Endothelial cell of umbilical vein (primary cell): ENCODE results near the gene BCR. TPM values are rescaled to one million over a fixed set of nuclear protein-coding genes. Genes with fewer than 3 reads are reported as not detected.

ENCODE experiments used
- BruUV-seq: library from RNA; stranded (reverse); fragments of 400-500 nt; replicated peaks from 2 replicates; lab custom pipeline; 2021; lab: Mats Ljungman, UMichigan
- CTCF ChIA-PET: fragments of 300-600, 350-600 bp; sonication (Branson Sonifier 250); formaldehyde crosslinking; loops from one replicate; lab custom pipeline; 2021; ENCODE audit warnings: antibody characterized with exemption, inconsistent platforms; lab: Charles Lee
- POLR2A ChIA-PET: fragments of 300-600, 350-600 bp; sonication (Branson Sonifier 250); formaldehyde crosslinking; loops from one replicate; lab custom pipeline; 2021; ENCODE audit warnings: antibody characterized with exemption, inconsistent platforms; lab: Charles Lee
- DNase-seq: peaks from one replicate; pipeline ENCODE4 v3.0.0-alpha.2; 2011; ENCODE audit warnings: low read depth, low spot score
- FAIRE-seq: peaks from 2 replicates; lab custom pipeline; 2011; peaks lifted over from hg19 to GRCh38; lab: Jason Lieb, UNC
- H2AFZ ChIP-seq: 2 replicates; pipeline ENCODE4 v1.6.0; 2012; ENCODE audit warnings: low read depth, low read length, control low read depth, inconsistent platforms
- H3K27ac ChIP-seq: 2 replicates; pipeline ENCODE4 v1.5.1; 2011; ENCODE audit warnings: low read depth, mild to moderate bottlenecking, control low read depth, low read length, moderate library complexity; ENCODE audit not compliant: insufficient read depth
- H3K27me3 ChIP-seq, 2 experiments: 2 replicates each; pipeline versions ENCODE4 v1.6.0 to v1.6.1; 2011; ENCODE audit warnings: low read length in 2 of 2, mixed read lengths in 1 of 2; ENCODE audit not compliant: control insufficient read depth in 2 of 2, insufficient read depth in 2 of 2
- H3K36me3 ChIP-seq, 2 experiments: 2 replicates in 1 of 2; 3 replicates in 1 of 2; pipeline ENCODE4 v1.5.1; 2011; ENCODE audit warnings: low read length in 2 of 2, mild to moderate bottlenecking in 1 of 2, moderate library complexity in 1 of 2; ENCODE audit not compliant: control insufficient read depth in 2 of 2, insufficient read depth in 2 of 2; ENCODE audit errors: extremely low read depth in 1 of 2
- H3K4me1 ChIP-seq: 3 replicates; pipeline ENCODE4 v1.5.1; 2011; ENCODE audit warnings: mild to moderate bottlenecking, low read length; ENCODE audit not compliant: control insufficient read depth, insufficient read depth; ENCODE audit errors: extremely low read depth
- H3K4me2 ChIP-seq: 2 replicates; pipeline ENCODE4 v1.6.1; 2011; ENCODE audit warnings: low read length, control low read depth, mixed read lengths; ENCODE audit not compliant: insufficient read depth
- H3K4me3 ChIP-seq, 3 experiments: fragments of 200-600 bp in 1 of 3; sonication (generic), shearing (Covaris generic) in 1 of 3; replicated peaks in 1 of 3; 2 replicates each; pipeline ENCODE4 v1.5.1; 2011 to 2016; ENCODE audit warnings: control low read depth in 3 of 3, low read length in 3 of 3, mild to moderate bottlenecking in 2 of 3, inconsistent platforms in 1 of 3, low read depth in 1 of 3, moderate library complexity in 1 of 3; ENCODE audit not compliant: insufficient read depth in 1 of 3
- H3K79me2 ChIP-seq: 2 replicates; pipeline ENCODE4 v1.6.0; 2012; ENCODE audit warnings: low read length, inconsistent platforms; ENCODE audit not compliant: control insufficient read depth, insufficient read depth
- H3K9ac ChIP-seq: replicated peaks from 2 replicates; pipeline ENCODE3; 2011; ENCODE audit warnings: low read length, control low read depth; ENCODE audit not compliant: insufficient read depth; ENCODE audit errors: extremely low read depth
- H3K9me1 ChIP-seq: replicated peaks from 3 replicates; pipeline ENCODE4 v1.6.0; 2011; ENCODE audit warnings: mild to moderate bottlenecking, low read length; ENCODE audit not compliant: control insufficient read depth, insufficient read depth; ENCODE audit errors: extremely low read depth
- H3K9me3 ChIP-seq: replicated peaks from 2 replicates; pipeline ENCODE4 v1.5.1; 2012; ENCODE audit warnings: low read length, inconsistent platforms; ENCODE audit not compliant: control insufficient read depth, insufficient read depth
- H4K20me1 ChIP-seq: replicated peaks from 2 replicates; pipeline ENCODE3; 2011; ENCODE audit warnings: mild to moderate bottlenecking, low read length; ENCODE audit not compliant: control insufficient read depth, insufficient read depth; ENCODE audit errors: extremely low read depth
- EZH2 ChIP-seq: IDR thresholded peaks from 2 replicates; pipeline ENCODE4 v1.6.1; 2012; ENCODE audit warnings: borderline replicate concordance, low read depth, mild to moderate bottlenecking, moderate library complexity, low read length, inconsistent platforms; ENCODE audit not compliant: severe bottlenecking
- FOS ChIP-seq: IDR thresholded peaks from 2 replicates; pipeline ENCODE4 v1.6.1; 2011; ENCODE audit warnings: mild to moderate bottlenecking, low read length, moderate library complexity, borderline replicate concordance; ENCODE audit not compliant: insufficient read depth
- GATA2 ChIP-seq: IDR thresholded peaks from 2 replicates; pipeline ENCODE4 v1.7.0; 2011; ENCODE audit warnings: low read depth, mild to moderate bottlenecking, moderate library complexity, mixed read lengths, low read length; ENCODE audit not compliant: insufficient read length, insufficient read depth
- JUN ChIP-seq: IDR thresholded peaks from 2 replicates; pipeline ENCODE4 v1.6.1; 2011; ENCODE audit warnings: borderline replicate concordance, low read depth; ENCODE audit not compliant: insufficient read length, insufficient read depth
- MAX ChIP-seq: IDR thresholded peaks from 2 replicates; pipeline ENCODE4 v1.6.1; 2011; ENCODE audit not compliant: insufficient read depth, insufficient read length
- MYC ChIP-seq: IDR thresholded peaks from one replicate; pipeline ENCODE4 v1.6.1; 2011; ENCODE audit warnings: mild to moderate bottlenecking, low read depth, low read length
- POLR2A ChIP-seq: IDR thresholded peaks from 2 replicates; pipeline ENCODE4 v1.6.1; 2012; ENCODE audit warnings: low read depth, mild to moderate bottlenecking, control low read depth, low read length
- POLR2AphosphoS5 ChIP-seq: IDR thresholded peaks from 2 replicates; pipeline ENCODE4 v1.6.1; 2012; ENCODE audit warnings: low read depth, mild to moderate bottlenecking, control low read depth, low read length, moderate library complexity; ENCODE audit not compliant: insufficient read depth
- dilution Hi-C: fragments of 300-500 bp; cut with MboI; formaldehyde crosslinking; loops from one replicate; pipeline ENCODE4 v1.15.0; 2019; ENCODE audit warnings: low sequenced_read_pairs; ENCODE audit not compliant: extremely low pct_ligation_motif_present
- intact Hi-C: fragments of 100-400 bp; cut with micrococcal nuclease; formaldehyde crosslinking; loops from one replicate; pipeline ENCODE4 v1.10.0; 2022
- polyA plus RNA-seq, 4 experiments: library from polyadenylated mRNA; depleted of rRNA in 3 of 4; stranded (reverse) in 3 of 4; unstranded in 1 of 4; fragments of >200 nt; gene quantifications; 2 replicates each; pipeline versions ENCODE4 v1.2.1 to v1.2.3, GENCODE V29; 2011 to 2012; ENCODE audit warnings: missing spikeins in 1 of 4
- total RNA-seq: library from RNA; stranded (reverse); gene quantifications from 2 replicates; pipeline ENCODE4 v1.2.3, GENCODE V29; 2021
- TF ChIP-seq, protein P1 (sequence below), 2 donors: IDR thresholded peaks; 1 replicate in 1 of 2; 2 replicates in 1 of 2; pipeline ENCODE4 v1.5.1; 2011; ENCODE audit warnings: low read length in 2 of 2, mild to moderate bottlenecking in 2 of 2, moderate library complexity in 2 of 2, control low read depth in 1 of 2, inconsistent platforms in 1 of 2, low read depth in 1 of 2; ENCODE audit not compliant: insufficient read depth in 1 of 2; ENCODE audit errors: extremely low read depth in 1 of 2

The BCR gene
- total and polyA plus RNA-seq, 2 donors (not counting 3 experiments of a cell fraction or from before 2014, with no cell fraction given), result 129 to 141 TPM

DNA sequence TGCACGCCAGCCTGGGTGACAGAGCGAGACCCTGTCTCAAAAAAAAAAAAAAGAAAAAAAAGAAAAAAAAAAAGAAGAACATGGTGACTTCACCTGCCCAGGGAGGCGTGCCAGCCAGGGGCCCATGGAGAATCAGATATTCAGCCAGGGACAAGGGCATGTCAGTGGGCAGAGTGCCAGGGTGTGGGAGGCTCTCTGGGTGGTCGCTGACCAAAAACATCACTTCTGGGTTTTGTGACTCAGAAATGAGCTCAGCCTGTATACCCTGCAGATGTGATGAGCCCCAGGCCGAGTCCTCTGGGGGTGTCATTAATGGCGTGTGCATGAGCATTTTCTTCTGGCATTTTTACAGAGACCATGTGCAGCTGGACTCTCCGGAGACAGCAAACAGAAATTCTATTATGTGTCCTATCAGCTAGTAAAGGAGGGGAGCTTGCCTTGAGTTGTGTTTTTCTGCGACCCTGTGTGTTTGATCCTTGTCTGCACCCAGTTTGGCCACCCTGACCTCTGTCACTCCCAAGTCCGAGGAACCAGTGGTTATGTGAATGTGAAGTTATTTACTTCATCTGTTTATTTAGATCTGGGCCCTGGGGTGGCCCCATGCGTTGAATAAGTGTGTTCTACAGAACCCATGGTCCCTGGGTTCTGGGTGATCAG is 53.6 kb downstream of the BCR start:
- no peaks in the 10 kb centered on the region for H4K20me1 ChIP-seq
- no peak overlapping the region for H3K4me2 ChIP-seq
- H3K79me2 ChIP-seq, result peaks cover 100% of the 10 kb centered on the region
- FAIRE-seq, result no peak
- H3K9me1 ChIP-seq, result no peaks in the 10 kb centered on the region
- dilution Hi-C loops, result no loop called here
- H3K27ac ChIP-seq, result no peak overlapping the region
- H3K4me1 ChIP-seq, result peaks cover 5% of the 10 kb centered on the region
- no peak overlapping the region for H3K9ac ChIP-seq
- intact Hi-C loops, result no loop called here
- H3K9me3 ChIP-seq, result no peaks in the 10 kb centered on the region
- CTCF ChIA-PET, result interaction anchor here (1.8 kb wide), 1 partner anchor 8 kb away, joined by 7 read pairs; no protein-coding TSS in a partner anchor
- POLR2A ChIA-PET, result no interaction called here
- no peaks in the 10 kb centered on the region for H3K27me3 ChIP-seq
- peaks cover 0 to 6% of the 10 kb centered on the region in 2 experiments for H3K36me3 ChIP-seq
- H2AFZ ChIP-seq, result no peak overlapping the region
- TF ChIP-seq GATA2, result no peak
- TF ChIP-seq JUN, result no peak
- TF ChIP-seq EZH2, result no peak
- TF ChIP-seq, protein P1, sequence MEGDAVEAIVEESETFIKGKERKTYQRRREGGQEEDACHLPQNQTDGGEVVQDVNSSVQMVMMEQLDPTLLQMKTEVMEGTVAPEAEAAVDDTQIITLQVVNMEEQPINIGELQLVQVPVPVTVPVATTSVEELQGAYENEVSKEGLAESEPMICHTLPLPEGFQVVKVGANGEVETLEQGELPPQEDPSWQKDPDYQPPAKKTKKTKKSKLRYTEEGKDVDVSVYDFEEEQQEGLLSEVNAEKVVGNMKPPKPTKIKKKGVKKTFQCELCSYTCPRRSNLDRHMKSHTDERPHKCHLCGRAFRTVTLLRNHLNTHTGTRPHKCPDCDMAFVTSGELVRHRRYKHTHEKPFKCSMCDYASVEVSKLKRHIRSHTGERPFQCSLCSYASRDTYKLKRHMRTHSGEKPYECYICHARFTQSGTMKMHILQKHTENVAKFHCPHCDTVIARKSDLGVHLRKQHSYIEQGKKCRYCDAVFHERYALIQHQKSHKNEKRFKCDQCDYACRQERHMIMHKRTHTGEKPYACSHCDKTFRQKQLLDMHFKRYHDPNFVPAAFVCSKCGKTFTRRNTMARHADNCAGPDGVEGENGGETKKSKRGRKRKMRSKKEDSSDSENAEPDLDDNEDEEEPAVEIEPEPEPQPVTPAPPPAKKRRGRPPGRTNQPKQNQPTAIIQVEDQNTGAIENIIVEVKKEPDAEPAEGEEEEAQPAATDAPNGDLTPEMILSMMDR (IDR thresholded peaks at IDR 0.05; ENCODE audit: extremely low read depth in 1 of 2, insufficient read depth in 1 of 2, low read depth in 1 of 2, low read length in 2 of 2), result no peak
- TF ChIP-seq MAX, result no peak
- TF ChIP-seq MYC, result no peak
- TF ChIP-seq FOS, result no peak
- no peak for TF ChIP-seq POLR2AphosphoS5
- TF ChIP-seq POLR2A, result no peak
- DNase-seq, result no peak
- H3K4me3 ChIP-seq, result no peak overlapping the region
- BruUV-seq, result no TSS peak
